HCT116 (cell line): ENCODE data around the gene PLCG2. TPM values are rescaled to one million over a fixed set of nuclear protein-coding genes. Genes with fewer than 3 reads are reported as not detected.

Experiments
- ATAC-seq: fragments of 200-7000 bp; cut with Tn5 transposase; 2 replicates; pipeline ENCODE4 v1.9.1; 2020; ENCODE audit warnings: mild to moderate bottlenecking, moderate library complexity
- BruUV-seq: library from RNA; stranded (reverse); fragments of 400-500 nt; replicated peaks from 2 replicates; lab custom pipeline; 2021; lab: Mats Ljungman, UMichigan
- CTCF ChIA-PET: fragments of 300-600 bp; sonication (Branson Sonifier 250); formaldehyde crosslinking; loops from one replicate; lab custom pipeline; 2021; ENCODE audit warnings: antibody characterized with exemption; lab: Charles Lee
- POLR2A ChIA-PET: fragments of 300-600, 350-600 bp; sonication (Branson Sonifier 250); formaldehyde crosslinking; loops from one replicate; lab custom pipeline; 2021; ENCODE audit warnings: antibody characterized with exemption; lab: Charles Lee
- RAD21 ChIA-PET, 2 experiments: fragments of 300-600 bp; sonication (Branson Sonifier 250); formaldehyde crosslinking; loops; one replicate each; lab custom pipeline; 2023; ENCODE audit warnings: low total read pairs in 2 of 2; ENCODE audit not compliant: uncharacterized antibody in 2 of 2, unreplicated experiment in 2 of 2, low non-redundant PET in 1 of 2; lab: Charles Lee
- DNase-seq: peaks from one replicate; pipeline ENCODE4 v3.0.0-alpha.2; 2010; ENCODE audit warnings: low read depth, low spot score
- H2AFZ ChIP-seq: fragments of 200-600 bp; shearing (Covaris generic), sonication (generic); 2 replicates; pipeline ENCODE4 v1.6.1; 2017; ENCODE audit warnings: low read depth, mixed run types, mixed read lengths, antibody characterized with exemption, low read length; ENCODE audit not compliant: poor library complexity, severe bottlenecking
- H3K27ac ChIP-seq: 2 replicates; pipeline ENCODE4 v1.5.1; 2012; ENCODE audit warnings: low read depth, low read length
- H3K27me3 ChIP-seq: fragments of 200-600 bp; sonication (generic); 2 replicates; pipeline ENCODE4 v1.6.1; 2016; ENCODE audit warnings: mixed run types, low read length, mixed read lengths; ENCODE audit not compliant: insufficient read depth
- H3K36me3 ChIP-seq, 2 experiments: fragments of 200-500 bp in 1 of 2; fragments of 200-600 bp in 1 of 2; sonication (Bioruptor generic) in 1 of 2; sonication (generic) in 1 of 2; 2 replicates each; pipeline versions ENCODE4 v1.5.1 to v1.6.1; 2014 to 2016; ENCODE audit warnings: low read length in 2 of 2, inconsistent platforms in 1 of 2, mixed read lengths in 1 of 2, mixed run types in 1 of 2; ENCODE audit not compliant: insufficient read depth in 2 of 2, control insufficient read depth in 1 of 2
- H3K4me1 ChIP-seq, 2 experiments: fragments of 200-600 bp in 1 of 2; sonication (generic) in 1 of 2; 2 replicates each; pipeline versions ENCODE4 v1.5.1 to v1.6.1; 2012 to 2017; ENCODE audit warnings: low read length in 2 of 2, inconsistent platforms in 1 of 2, mild to moderate bottlenecking in 1 of 2, mixed read lengths in 1 of 2, mixed run types in 1 of 2, moderate library complexity in 1 of 2; ENCODE audit not compliant: insufficient read depth in 2 of 2, control insufficient read depth in 1 of 2
- H3K4me2 ChIP-seq: fragments of 200-600 bp; sonication (generic); 2 replicates; pipeline ENCODE4 v1.6.1; 2017; ENCODE audit warnings: mixed run types, low read length, mixed read lengths
- H3K4me3 ChIP-seq, 2 experiments: fragments of 200-600 bp in 1 of 2; sonication (generic) in 1 of 2; replicated peaks in 1 of 2; 2 replicates each; pipeline ENCODE4 v1.5.1; 2011 to 2016; ENCODE audit warnings: low read length in 2 of 2, control low read depth in 1 of 2, low read depth in 1 of 2, mild to moderate bottlenecking in 1 of 2, mixed read lengths in 1 of 2, mixed run types in 1 of 2
- H3K79me2 ChIP-seq: fragments of 200-600 bp; sonication (generic); 2 replicates; pipeline ENCODE4 v1.6.1; 2017; ENCODE audit warnings: mild to moderate bottlenecking, mixed run types, low read length, moderate library complexity, mixed read lengths; ENCODE audit not compliant: insufficient read depth
- H3K9ac ChIP-seq: fragments of 200-600 bp; sonication (generic); 2 replicates; pipeline ENCODE4 v1.6.1; 2016; ENCODE audit warnings: low read length, mixed read lengths
- H3K9me2 ChIP-seq: fragments of 200-600 bp; sonication (generic), shearing (Covaris generic); 2 replicates; pipeline ENCODE4 v1.6.1; 2017; ENCODE audit warnings: mixed run types, mild to moderate bottlenecking, moderate library complexity; ENCODE audit not compliant: insufficient read depth
- H3K9me3 ChIP-seq, 2 experiments: fragments of 200-500 bp in 1 of 2; fragments of 200-600 bp in 1 of 2; sonication (Bioruptor generic) in 1 of 2; sonication (generic) in 1 of 2; 2 replicates each; pipeline ENCODE4 v1.6.1; 2014 to 2017; ENCODE audit warnings: low read length in 2 of 2, mixed read lengths in 2 of 2, inconsistent platforms in 1 of 2, low read depth in 1 of 2, mild to moderate bottlenecking in 1 of 2, mixed run types in 1 of 2, moderate library complexity in 1 of 2; ENCODE audit not compliant: control insufficient read depth in 1 of 2, insufficient read depth in 1 of 2
- H4K20me1 ChIP-seq: fragments of 200-600 bp; sonication (generic), shearing (Covaris generic); 2 replicates; pipeline ENCODE4 v1.6.1; 2017; ENCODE audit warnings: mixed run types, mild to moderate bottlenecking, moderate library complexity; ENCODE audit not compliant: insufficient read depth
- CEBPB ChIP-seq: IDR thresholded peaks from 2 replicates; pipeline ENCODE4 v1.6.1; 2012; ENCODE audit warnings: low read depth
- EGR1 ChIP-seq: IDR thresholded peaks from 2 replicates; pipeline ENCODE4 v1.6.1; 2012; ENCODE audit warnings: low read depth
- ELF1 ChIP-seq: IDR thresholded peaks from 2 replicates; pipeline ENCODE4 v1.6.1; 2012; ENCODE audit warnings: low read depth, borderline replicate concordance
- EZH2 ChIP-seq: fragments of 200-600 bp; sonication (generic); IDR thresholded peaks from 2 replicates; pipeline ENCODE4 v1.6.1; 2017; ENCODE audit warnings: antibody characterized with exemption, mixed run types
- EZH2phosphoT487 ChIP-seq: fragments of 200-600 bp; IDR thresholded peaks from 2 replicates; pipeline ENCODE4 v1.6.1; 2018; ENCODE audit warnings: antibody characterized with exemption, borderline replicate concordance
- JUND ChIP-seq: IDR thresholded peaks from 2 replicates; pipeline ENCODE4 v1.6.1; 2012
- POLR2A ChIP-seq: IDR thresholded peaks from 2 replicates; pipeline ENCODE4 v1.7.0; 2011; ENCODE audit warnings: borderline replicate concordance; ENCODE audit not compliant: insufficient read depth, insufficient read length; ENCODE audit errors: extremely low read depth
- POLR2AphosphoS5 ChIP-seq: IDR thresholded peaks from 2 replicates; pipeline ENCODE4 v1.6.1; 2011; ENCODE audit warnings: mild to moderate bottlenecking, low read depth, low read length, moderate library complexity
- RAD21 ChIP-seq: IDR thresholded peaks from 2 replicates; pipeline ENCODE4 v1.6.1; 2012; ENCODE audit warnings: low read depth, mild to moderate bottlenecking
- SIN3A ChIP-seq: IDR thresholded peaks from 2 replicates; pipeline ENCODE4 v1.6.1; 2012; ENCODE audit warnings: low read depth
- SRF ChIP-seq: IDR thresholded peaks from 2 replicates; pipeline ENCODE4 v1.6.1; 2012; ENCODE audit warnings: low read depth
- TCF7L2 ChIP-seq: IDR thresholded peaks from 2 replicates; pipeline ENCODE4 v1.7.0; 2011; ENCODE audit warnings: borderline replicate concordance, inconsistent platforms; ENCODE audit not compliant: insufficient read depth, insufficient read length; ENCODE audit errors: extremely low read depth
- YY1 ChIP-seq: IDR thresholded peaks from 2 replicates; pipeline ENCODE4 v1.6.1; 2011; ENCODE audit warnings: low read length, low read depth, moderate library complexity, mild to moderate bottlenecking; ENCODE audit not compliant: insufficient replicate concordance; ENCODE audit errors: extremely low read depth
- intact Hi-C: fragments of 100-400 bp; cut with micrococcal nuclease; formaldehyde crosslinking; loops from 2 replicates; pipeline ENCODE4 v1.10.0; 2022
- total RNA-seq: library from RNA; stranded (reverse); gene quantifications from one replicate; pipeline ENCODE4 v1.2.1, GENCODE V29; 2021; ENCODE audit not compliant: unreplicated experiment
- TF ChIP-seq, protein P1 (sequence below): IDR thresholded peaks from 2 replicates; pipeline ENCODE4 v1.6.1; 2012
- TF ChIP-seq, protein P2 (sequence below): IDR thresholded peaks from 2 replicates; pipeline ENCODE4 v1.6.1; 2012; ENCODE audit warnings: low read depth
- TF ChIP-seq, protein P3 (sequence below): IDR thresholded peaks from 2 replicates; pipeline ENCODE4 v1.6.1; 2012
- TF ChIP-seq, protein P4 (sequence below), 3 experiments: fragments of 200-600 bp in 1 of 3; sonication (generic) in 1 of 3; IDR thresholded peaks in 2 of 3; conservative IDR thresholded peaks in 1 of 3; 2 replicates each; pipeline ENCODE4 v1.5.1; 2012 to 2017; ENCODE audit warnings: low read depth in 2 of 3, low read length in 2 of 3, antibody characterized with exemption in 1 of 3, borderline replicate concordance in 1 of 3, control low read depth in 1 of 3, mild to moderate bottlenecking in 1 of 3, mixed read lengths in 1 of 3, mixed run types in 1 of 3, moderate library complexity in 1 of 3; ENCODE audit not compliant: insufficient read depth in 1 of 3

Gene PLCG2
- total RNA-seq, 1 experiment from 2014 or later, result 31.2 TPM

DNA sequence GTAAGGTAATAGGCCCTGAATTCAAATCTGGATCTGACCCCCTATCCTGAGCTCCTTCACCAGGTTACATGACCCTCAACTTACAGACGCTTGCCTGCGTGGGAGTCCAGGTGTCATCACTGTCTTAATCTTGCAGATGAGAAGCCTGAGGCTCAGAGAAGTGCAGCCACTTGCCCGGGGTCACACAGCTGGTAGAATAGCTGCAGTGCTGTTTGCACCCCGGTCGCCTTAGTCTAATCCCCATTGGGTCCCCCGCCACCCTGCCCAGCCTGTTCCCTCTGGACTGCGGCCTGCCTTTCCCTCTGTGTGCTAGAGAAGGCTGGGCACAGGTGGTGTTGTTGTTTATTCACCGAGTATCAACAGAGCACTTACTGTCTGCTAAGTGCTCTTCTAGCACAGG is 125.2 kb downstream of the PLCG2 start (continued):
- TF ChIP-seq, protein P1, sequence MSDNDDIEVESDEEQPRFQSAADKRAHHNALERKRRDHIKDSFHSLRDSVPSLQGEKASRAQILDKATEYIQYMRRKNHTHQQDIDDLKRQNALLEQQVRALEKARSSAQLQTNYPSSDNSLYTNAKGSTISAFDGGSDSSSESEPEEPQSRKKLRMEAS, result no peak
- TF ChIP-seq EGR1 (no peak), YY1 (no peak), POLR2A (no peak), EZH2phosphoT487 (no peak), ELF1 (no peak), CEBPB (no peak), EZH2 (no peak), SIN3A (no peak)

DNA sequence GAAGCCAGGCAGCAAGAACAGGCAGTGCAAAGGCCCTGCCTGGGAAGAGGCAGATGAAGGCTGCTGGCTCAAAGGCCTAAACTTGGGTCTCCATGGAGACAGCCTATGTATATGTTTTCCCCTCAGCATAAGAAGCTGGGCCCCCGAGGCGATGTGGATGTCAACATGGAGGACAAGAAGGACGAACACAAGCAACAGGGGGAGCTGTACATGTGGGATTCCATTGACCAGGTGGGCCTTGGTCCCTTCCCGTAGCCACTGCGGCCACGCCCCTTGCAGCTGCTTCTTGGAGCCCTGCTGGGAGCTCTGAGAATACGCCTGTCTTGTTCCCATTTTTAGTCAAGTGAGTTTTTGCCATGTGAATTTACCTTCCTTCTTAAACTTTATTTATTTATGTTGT is 126.2 kb downstream of the PLCG2 start:
- Histone ChIP-seq H3K4me2 (no peak overlapping the region), H4K20me1 (no peaks in the 10 kb centered on the region), H3K9me2 (no peaks in the 10 kb centered on the region), H3K9ac (no peak overlapping the region), H3K4me3 (no peak overlapping the region), H2AFZ (no peak overlapping the region), H3K9me3 (no peaks in the 10 kb centered on the region), H3K36me3 (peaks cover 0 to 3% of the 10 kb centered on the region in 2 experiments; a peak in 1 of 4 replicates), H3K79me2 (no peaks in the 10 kb centered on the region), H3K27ac (no peak overlapping the region), H3K27me3 (no peaks in the 10 kb centered on the region), H3K4me1 (no peaks in the 10 kb centered on the region)
- RAD21 ChIA-PET, result no interaction called here
- no peak for DNase-seq
- TF ChIP-seq, protein P2, sequence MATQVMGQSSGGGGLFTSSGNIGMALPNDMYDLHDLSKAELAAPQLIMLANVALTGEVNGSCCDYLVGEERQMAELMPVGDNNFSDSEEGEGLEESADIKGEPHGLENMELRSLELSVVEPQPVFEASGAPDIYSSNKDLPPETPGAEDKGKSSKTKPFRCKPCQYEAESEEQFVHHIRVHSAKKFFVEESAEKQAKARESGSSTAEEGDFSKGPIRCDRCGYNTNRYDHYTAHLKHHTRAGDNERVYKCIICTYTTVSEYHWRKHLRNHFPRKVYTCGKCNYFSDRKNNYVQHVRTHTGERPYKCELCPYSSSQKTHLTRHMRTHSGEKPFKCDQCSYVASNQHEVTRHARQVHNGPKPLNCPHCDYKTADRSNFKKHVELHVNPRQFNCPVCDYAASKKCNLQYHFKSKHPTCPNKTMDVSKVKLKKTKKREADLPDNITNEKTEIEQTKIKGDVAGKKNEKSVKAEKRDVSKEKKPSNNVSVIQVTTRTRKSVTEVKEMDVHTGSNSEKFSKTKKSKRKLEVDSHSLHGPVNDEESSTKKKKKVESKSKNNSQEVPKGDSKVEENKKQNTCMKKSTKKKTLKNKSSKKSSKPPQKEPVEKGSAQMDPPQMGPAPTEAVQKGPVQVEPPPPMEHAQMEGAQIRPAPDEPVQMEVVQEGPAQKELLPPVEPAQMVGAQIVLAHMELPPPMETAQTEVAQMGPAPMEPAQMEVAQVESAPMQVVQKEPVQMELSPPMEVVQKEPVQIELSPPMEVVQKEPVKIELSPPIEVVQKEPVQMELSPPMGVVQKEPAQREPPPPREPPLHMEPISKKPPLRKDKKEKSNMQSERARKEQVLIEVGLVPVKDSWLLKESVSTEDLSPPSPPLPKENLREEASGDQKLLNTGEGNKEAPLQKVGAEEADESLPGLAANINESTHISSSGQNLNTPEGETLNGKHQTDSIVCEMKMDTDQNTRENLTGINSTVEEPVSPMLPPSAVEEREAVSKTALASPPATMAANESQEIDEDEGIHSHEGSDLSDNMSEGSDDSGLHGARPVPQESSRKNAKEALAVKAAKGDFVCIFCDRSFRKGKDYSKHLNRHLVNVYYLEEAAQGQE, result no peak
- TF ChIP-seq POLR2AphosphoS5 (no peak), TCF7L2 (no peak), EZH2 (no peak), SRF (no peak), CEBPB (no peak), POLR2A (no peak), YY1 (no peak), RAD21 (no peak), JUND (no peak)
- TF ChIP-seq, protein P3, sequence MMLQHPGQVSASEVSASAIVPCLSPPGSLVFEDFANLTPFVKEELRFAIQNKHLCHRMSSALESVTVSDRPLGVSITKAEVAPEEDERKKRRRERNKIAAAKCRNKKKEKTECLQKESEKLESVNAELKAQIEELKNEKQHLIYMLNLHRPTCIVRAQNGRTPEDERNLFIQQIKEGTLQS, result no peak
- TF ChIP-seq, protein P4, sequence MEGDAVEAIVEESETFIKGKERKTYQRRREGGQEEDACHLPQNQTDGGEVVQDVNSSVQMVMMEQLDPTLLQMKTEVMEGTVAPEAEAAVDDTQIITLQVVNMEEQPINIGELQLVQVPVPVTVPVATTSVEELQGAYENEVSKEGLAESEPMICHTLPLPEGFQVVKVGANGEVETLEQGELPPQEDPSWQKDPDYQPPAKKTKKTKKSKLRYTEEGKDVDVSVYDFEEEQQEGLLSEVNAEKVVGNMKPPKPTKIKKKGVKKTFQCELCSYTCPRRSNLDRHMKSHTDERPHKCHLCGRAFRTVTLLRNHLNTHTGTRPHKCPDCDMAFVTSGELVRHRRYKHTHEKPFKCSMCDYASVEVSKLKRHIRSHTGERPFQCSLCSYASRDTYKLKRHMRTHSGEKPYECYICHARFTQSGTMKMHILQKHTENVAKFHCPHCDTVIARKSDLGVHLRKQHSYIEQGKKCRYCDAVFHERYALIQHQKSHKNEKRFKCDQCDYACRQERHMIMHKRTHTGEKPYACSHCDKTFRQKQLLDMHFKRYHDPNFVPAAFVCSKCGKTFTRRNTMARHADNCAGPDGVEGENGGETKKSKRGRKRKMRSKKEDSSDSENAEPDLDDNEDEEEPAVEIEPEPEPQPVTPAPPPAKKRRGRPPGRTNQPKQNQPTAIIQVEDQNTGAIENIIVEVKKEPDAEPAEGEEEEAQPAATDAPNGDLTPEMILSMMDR (IDR thresholded peaks at IDR 0.05 in 2 of 3, conservative IDR thresholded peaks at IDR 0.05 in 1 of 3; ENCODE audit: borderline replicate concordance in 1 of 3, insufficient read depth in 1 of 3, low read depth in 2 of 3, low read length in 2 of 3), result no peak; a peak in 1 of 6 replicates
- POLR2A ChIA-PET, result no interaction called here
- ATAC-seq, result peak; percentile 53
- BruUV-seq, result no TSS peak
- CTCF ChIA-PET, result no interaction called here
- intact Hi-C loops, result no loop called here
